NCI-H524 (cell line): Measurements from ENCODE around the gene DUS1L.

ENCODE experiments used
- DNase-seq, 2 experiments: peaks; one replicate each; lab custom pipeline; 2025; lab: John Stamatoyannopoulos, UW

DUS1L gene

DNA sequence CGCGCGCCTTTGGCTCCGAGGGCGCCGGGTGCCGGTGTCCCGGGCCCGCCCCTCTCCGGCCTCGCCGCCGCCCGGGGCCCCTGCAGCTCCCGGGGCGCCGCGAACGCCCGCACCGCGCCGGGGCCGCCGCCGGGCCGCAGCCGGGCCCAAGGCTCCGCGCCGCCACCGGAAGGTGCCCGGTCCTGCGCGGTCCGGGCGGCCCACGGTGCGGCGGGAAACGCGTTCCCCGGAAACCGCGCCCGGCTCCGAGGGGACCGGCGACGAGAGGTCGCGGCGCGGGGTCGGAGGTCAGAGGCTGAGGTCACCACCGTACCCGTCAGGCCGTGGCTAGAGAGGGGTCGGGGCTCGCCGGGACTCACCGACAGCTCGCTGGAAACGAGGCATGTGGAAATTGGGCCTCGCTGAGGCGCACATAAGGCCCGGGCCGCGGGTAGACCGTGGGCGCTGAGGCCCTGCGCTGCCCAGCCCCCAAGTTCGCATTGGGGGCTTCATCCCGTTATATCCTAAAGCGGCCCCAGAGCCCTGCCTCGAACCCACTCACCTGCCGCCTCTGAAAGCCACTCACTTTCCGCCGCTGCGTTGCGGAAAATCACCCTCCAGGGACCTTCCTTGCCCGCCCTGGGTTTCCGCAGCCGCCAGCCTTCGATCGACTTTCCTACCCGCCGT, at the start of gene DUS1L:
Gene DUS1L, minus strand, starts transcription at position 167 of the 666 bp plus-strand sequence. CDS start 745 bp downstream, outside the sequence.
- peak in 1 of 2 experiments; percentile 74 for DNase-seq

DNA sequence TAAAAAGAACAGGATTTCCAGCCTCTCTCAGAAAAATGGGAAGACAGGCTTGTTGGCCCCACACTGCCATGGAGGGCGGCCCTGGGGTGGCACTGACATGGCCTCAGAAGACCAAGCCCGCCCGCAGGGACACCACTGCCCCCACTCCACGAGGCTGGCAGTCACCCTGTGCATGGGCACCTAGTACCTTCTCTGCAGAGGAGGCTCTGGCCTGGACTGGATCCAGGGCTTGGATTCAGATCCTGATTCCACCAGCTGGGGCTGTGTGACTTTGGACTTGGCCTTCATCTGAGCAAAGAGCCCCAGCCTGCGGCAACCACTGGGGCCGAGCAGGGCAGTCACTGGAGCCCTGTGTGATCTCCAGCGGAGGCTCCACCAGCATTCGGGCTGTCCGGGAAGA, 49.3 kb upstream of the DUS1L start:
- no peak for DNase-seq

DNA sequence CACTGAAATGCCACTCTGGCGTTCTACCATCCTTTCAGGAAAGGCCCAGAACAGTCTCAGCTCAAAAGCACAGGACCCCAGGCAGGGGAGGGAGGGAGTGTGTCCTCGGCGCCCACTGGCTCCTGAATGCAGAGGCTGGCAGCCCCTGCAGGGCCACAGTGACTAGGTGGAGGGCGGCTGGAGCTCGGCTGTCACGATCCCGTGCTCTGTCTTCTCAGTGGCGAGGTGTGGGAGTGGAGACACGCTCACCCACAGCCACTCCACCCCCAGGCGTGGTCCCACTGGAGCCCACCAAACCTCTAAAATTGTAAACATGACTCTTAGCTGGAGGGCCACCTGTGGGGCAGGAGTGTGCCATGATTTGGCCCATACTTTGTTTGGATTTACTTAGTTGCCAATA, 48.8 kb upstream of the DUS1L start:
- no peak for DNase-seq

DNA sequence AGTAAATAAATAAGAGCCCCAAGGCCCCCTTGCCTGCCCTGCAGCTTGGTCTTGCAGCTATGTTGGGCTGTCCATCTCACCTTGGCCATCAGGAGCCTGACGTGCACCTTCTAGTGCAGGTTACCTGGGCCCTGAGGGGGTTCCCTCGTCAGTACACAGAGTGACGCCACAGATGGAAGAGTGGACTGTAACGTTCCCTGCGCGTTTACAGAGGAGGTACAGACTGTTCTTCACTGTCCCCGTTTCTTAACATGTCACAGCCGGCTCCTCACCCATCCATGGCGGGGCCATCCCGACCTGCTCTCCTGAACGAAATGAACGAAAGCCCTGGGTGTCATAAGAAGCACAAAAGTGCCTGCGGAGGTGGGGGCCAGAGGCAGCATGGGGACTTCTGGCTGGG, 48.3 kb upstream of the DUS1L start:
- DNase-seq = no peak

DNA sequence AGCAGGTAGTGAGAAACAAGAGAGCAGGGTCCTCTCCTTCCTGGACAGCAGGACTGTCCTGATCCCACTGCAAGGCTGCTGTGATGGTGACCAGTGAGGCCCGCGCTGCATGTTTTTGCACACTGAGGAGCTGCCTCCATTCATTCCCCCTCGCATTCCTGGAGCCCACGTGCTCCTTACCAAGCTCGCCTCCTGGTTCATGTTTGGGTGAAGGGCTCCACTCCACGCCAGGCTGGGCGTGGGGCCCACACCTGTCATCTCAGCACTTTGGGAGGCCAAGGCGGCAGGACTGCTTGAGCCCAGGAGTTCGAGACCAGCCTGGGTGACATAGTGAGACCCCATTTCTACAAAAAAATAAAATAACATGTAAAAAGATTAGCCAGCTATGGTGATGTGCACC, 47.8 kb upstream of the DUS1L start:
- DNase-seq = no peak

DNA sequence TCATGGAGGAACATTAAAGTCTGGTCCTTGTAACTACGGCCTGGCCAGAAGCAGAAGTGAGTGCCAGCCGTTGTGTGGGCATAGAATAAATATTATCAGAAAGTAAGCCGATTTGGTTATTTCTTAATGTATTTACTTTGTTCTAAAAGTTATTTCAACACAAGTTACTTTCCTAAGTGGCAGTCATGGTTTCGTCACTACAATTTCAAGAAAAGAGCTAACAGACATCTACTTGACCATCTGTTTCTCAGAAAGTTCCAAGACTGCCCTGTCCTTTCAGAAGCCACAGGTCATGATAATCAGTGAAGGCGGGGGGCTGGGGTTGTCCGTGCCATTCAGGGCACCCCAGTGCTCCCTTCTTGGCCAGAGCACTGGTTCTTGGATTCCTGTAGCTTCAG, 47.3 kb upstream of the DUS1L start:
- DNase-seq = no peak

DNA sequence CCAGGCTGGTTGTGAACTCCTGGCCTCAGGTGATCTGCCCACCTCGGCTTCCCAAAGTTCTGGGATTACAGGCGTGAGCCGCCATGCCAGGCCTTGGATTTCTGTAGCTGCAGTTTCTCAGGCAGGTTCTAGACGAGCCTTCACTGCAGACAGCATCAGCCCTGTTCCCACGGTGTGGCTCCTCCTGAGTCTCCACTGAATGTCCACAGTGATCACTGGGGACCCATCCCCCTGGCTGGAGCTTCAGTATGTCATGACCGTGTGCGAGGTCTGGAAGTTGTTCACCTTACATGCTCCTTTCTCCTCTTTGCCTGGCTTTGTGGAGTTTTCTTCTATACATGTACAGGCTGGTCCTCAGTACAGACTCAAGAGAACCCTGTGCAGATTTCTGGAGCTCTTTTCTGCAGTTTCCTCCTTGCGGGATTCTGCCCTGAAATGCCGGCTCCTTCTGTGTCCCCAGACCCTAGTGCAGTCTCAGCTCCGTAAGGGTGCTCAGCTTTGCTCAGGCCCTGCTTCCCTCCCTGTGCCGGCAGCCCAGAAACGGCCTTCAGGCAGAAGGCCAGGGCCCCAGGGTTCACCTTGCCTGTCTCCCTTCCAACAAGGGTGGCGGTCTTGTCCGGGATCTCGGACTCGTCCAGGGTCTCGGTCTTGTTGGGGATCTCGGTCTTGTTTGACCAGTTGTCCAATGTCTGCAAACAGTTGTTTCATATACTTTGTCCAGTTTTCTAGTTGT, 46.7 kb upstream of the DUS1L start:
- no peak for DNase-seq

DNA sequence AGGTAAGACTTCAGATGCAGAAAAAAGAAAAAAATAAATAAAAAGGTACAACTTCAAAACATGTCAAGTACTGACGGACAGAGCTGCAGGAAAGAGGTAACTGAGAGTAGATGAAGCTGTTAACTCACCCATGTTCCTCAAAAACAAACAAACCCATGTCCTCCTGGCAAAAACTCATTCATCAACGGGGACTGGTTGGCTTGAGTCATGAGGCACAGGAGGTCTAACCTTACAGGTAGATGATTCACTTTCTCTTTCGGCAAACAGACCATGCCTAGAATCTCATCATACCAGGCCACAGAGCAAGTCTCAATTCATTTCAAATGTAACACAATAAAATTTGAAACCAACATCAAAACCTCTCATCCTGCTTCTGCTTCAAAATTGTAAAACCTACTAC, 44.7 kb upstream of the DUS1L start:
- DNase-seq = no peak

DNA sequence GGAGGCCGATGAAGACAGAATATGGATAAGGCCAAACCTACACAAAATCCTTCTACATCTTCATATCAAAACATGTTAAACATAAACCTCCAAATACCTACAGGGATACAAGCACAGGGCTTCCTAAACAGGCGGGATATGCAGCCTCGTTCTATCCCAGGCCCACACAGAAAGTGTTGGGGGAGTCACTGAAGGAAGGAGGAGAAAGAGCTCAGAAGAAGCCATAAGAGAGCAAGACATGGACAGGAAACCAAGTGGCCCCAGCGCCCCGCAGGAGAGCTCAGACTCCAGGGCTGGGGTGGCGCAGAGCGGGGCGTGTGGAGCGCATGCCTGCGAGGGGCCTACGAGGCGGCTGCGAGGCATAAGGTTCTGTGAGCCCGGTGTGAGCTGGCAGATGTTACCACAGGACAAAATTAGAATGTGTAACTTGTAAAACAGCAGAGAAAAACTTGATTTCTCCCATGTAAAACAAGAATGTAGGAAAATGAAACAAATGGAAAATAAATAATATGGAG, 43.4 kb upstream of the DUS1L start:
- no peak for DNase-seq

DNA sequence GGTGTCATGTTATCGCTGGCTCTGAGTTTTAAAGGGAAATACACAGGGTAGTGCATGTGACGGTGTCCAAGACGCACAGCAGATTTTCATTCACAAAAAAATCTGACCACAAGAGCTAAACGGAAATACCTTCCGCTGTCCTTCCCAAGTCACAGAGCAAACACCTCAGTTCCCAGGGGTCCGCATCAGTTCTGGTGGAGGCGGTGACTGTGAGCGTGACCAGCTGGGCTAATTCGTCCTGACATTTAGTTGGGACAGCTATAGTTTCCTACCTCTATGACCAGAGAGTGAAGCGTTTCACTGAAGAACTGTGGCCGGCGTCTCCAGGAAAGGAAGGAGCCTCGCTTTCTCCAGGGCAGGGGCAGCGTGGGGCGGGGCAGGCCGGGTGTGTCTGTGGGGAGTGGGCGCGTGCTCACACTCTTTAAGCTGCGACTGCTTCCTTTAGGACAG, 42.9 kb upstream of the DUS1L start:
- no peak for DNase-seq

DNA sequence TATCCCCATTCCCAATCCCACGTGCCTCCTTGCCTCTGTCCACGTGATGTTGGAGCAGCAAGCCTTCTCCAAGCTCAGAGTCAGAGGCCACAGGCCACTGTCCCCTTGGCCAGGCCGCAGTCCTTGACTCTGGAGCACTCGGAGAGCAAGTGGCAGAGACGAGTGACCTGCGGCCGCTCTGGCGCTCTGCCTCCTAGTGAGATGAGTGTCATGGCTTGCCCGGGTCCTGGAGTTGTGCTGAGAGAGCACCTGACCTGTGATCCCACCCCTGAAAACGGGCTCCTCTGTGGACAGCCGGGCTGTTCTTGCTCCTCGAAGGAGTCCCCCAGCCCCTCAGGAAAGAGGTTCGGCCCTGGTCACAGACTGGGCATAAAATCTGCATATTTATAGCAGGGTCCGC, 42.4 kb upstream of the DUS1L start:
- DNase-seq = no peak

DNA sequence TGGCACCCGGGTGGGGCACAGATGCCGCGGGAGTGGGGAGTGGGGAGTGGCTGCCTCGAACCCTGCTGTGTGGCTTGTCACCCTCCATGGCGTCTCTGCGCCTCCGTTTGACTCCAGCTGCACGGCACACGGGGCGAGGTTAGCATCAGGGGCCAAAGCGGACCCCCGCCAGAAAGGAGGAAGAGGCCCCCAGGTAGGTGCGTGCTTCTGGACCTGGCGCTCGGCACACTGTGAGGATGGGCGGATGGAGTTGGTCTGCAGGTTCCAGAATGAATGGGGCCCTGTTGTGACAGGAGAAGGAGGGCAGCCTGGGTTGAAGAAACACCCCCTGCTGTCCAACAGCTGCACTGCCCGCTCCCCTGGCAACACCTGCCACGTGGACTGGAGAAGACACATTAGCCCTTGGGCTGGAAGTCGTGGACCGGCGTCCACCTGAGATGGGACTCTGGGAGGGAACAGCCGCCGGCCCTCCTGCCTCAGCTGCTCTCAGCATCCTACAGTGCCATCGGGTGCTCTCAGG, 41.8 kb upstream of the DUS1L start:
- DNase-seq = peak in 1 of 2 experiments; percentile 51

DNA sequence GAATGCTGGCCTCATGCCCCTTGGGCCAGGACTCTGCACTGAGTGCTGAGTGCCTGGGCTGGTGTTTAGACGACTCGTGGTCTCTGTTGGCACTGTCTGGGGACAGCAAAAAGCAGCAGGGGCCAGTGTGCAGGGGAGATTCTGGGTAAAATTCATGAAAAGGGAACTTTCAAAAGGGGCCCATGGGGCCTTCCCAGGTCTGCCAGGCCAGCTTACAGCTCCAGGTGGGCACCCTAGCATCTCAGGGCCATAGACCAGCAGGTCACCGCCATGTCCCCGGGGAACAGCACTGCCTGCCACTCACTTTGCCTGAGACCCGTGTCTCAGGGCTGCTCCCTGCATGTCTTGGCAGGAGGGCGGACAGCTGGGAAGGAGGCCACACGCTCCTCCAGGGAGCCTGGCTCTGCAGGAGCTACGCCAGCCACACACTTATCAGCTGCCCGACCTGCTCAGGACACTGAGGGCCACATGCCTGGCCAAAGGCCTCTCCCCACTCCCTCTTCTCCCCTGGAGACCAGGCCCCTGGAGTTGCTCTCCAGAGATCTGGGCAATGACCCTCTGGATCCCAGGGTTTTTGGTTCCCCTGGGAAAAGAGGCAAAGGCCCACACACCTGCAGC, 41.2 kb upstream of the DUS1L start:
- peak in 1 of 2 experiments; percentile 55 for DNase-seq

DNA sequence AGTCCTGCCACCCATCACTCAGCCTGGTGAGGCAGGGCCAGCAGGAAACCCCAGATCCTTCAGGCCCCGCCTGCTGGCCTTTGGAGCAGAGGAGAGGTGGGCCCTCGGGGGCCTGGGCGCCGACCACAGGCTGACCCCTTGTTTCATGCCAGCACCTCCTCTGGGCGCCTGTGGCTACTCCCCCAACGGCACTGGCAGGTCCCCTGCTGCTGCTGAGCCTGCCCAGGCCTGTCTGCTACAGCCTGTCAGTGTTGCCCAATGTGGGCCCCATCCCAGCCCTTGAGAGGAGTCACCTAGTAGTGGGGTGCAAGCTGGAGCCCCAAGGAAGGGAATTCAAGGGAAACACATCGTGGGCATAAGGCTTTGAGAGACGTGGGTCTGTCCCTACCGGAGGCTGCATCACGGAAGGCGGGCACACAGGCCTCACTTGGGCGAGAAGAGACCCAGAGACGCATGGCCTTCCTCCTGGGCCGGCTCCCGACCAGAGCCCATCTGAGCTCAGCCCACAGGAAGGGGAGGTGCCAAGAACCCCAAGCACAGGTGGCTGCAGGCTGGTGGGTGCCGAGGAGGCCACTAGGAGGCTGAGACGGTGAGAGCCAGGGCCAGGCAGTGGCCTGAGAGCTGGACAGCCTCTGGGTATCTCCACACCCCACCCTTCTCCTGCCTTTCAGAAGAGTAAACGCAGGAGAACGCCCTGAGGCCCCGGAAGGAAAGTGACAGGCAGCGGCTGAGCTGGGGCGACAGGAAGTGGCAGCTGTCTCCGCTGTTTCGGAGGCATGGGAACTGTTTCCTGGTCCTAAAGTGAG, 40.5 kb upstream of the DUS1L start:
- DNase-seq = peak; percentile 30 to 72

DNA sequence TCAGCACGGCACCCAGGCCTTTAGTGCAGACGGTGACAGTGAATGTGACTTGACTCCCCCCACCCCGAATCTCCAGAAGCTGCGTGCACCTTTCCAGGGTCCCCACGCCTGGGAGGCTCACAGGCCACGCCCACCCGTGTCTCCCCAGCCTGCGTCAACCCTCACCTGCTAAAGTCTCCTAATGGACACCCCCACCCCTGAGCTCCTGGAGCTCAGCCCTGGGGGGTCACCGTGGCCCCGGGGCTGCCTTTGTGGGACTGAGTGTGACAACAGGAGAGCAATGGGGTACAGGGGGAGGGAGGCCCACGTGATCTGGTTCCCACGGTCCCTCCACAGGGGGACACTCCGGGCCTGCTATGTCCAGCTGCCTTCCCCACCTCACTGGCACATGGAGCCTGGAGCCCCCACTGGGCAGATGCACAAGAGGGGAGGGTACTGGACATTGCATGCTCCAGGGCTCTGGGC, 39.8 kb upstream of the DUS1L start:
- DNase-seq = no peak

DNA sequence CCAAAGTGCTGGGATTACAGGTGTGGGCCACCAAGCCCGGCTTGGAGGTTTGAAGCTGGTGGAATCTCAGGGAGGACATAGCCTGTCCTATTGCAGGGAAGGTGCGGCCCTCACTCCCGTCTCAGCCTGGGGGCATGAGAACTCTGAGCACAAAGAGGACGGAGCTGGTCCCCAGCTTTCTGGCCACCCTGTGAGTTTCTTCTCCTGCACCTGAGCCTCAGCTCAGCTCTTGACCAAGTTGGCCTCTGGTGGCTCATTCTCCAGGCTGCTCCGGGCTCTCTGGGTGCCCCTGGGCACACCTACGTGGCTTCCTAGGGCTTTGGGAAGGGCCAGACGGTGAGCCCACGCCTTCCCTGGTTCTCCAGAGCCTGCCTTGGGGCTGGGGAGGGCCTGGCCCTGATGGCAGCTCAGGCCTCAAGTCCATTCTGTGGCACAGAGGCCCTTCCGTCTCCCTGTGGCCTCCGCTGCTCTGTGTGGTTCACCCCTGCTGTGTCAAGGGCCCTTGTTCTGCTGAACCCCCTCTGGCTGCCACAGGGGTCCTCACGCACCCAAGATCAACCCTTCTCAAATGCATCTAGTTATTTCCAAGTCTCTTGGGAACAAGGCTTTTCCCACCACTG, 39.3 kb upstream of the DUS1L start:
- DNase-seq = no peak

DNA sequence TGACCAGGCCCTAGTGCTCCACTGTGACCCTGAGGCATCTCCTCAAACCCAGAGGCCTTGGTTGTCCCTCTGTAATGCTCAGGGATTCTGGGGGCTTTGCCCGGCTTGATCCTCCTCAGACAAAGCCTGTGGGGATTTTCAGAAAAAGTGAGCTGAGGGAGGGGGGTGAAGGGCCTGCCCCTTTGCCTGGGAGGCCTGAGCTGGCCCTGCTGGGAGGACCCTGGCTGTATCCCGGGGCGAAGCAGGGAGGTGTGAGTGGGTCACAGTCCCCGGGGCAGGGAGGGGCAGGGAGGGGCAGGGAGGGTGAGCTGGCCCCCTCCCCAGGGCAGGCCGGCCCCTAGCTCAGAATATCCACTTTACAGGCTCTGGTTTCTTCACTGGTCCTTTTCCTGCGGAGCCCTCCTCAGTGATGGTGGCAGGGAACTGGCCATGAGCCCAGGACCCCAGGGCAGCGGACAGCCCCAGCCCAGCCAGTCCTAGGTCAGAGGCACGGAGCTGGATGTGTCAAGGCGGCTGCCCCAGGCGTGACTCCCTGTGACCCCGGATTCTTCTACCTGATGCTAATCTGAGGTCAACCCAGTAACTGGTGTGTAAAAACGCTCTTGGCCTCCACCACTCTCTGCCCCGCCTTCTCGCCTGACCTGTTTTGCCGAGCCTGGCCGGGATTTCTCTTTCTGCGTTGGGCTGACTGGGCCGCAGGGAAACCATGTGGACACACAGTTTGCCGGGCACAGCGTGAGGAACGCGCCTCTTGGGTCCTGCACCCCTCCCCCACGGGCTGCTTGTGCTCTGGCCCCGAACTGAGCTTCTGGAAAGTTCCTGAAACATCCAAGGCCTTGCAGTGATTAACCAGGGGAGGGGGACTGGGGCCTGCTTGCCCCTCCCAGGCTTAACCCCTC, 38.2 kb upstream of the DUS1L start:
- no peak for DNase-seq

DNA sequence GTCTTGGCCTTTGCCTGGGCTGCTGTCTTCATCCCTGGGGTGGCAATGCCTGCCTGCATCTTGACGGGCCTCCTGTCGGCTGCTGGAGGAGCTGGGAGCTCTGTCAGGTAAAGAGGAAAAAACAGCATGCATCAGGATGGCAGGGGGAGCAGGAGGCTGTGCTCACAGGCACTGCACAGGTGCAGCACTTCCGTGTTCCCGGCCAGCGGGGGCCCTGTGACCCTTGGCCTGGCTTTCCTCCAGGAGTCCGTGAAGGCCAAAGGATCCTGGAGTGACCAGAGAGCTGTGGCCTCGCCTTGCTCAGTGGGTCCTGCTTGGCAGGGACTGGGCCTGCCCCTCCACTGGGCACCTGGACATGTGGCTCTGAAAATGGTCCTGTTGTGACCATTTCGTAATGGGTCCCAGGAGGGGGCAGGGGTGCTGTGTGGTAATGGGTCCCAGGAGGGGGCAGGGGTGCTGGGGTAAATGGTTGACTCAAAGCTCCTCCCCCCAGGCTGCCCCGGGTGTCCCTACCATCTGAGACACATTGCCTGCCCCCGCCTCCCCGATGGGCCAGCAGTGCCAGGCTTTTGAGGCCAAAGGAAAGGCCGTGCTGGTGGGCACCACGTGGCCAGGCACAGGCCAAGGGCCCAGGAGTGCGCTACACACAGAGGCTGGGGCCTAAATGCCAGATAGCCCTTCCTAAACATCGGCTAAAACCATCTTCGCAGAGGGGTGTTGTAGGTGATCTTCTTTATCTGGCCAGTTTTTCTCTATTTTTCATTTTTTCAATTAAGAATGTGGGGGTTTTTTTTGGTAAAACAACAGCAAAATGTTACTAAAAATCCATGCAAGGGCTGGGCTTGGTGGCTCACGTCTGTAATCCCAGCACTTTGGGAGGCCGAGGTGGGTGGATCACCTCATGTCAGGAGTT, 36.4 kb upstream of the DUS1L start:
- no peak for DNase-seq

DNA sequence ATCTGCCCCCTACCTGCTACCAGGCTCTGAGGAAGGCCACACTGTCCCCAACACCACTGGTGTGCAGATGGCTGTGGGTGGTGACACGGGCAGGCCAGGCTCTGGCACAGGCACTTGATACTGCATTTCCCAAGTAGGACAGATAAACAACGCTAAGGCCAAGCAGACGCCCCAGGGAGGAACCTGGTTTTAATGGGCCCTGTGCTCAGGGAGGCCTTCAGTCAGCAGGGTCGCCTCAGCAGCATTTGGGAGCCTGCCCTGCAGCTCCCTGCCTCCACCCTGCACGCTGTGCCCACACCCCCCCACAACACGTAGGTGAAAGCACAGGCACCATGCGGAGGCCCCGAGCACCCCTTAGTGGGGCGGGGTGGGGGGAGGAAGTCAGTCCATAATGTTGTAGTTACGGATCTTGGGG, 35.7 kb upstream of the DUS1L start:
- DNase-seq = no peak
